GM15510 (cell line): ENCODE data around the gene CDCA7L.

ENCODE experiments used
- POLR2A ChIP-seq: IDR thresholded peaks from 3 replicates; pipeline ENCODE4 v1.6.1; 2011; ENCODE audit warnings: borderline replicate concordance; ENCODE audit not compliant: insufficient read length; ENCODE audit errors: extremely low read depth

The CDCA7L gene

GRCh38 chr7:21945454-21946221, at the start of gene CDCA7L:
Gene CDCA7L, minus strand, starts transcription at chr7:21945899. Its CDS starts 95 bp downstream, at chr7:21945804.
- peak; percentile 88 for TF ChIP-seq POLR2A

- no peak for TF ChIP-seq POLR2A
These were observed 40.4 kb upstream of the CDCA7L start for GRCh38 chr7:21986096-21986495.

- no peak for TF ChIP-seq POLR2A
These were observed 38.3 kb upstream of the CDCA7L start for GRCh38 chr7:21984042-21984441.

GRCh38 chr7:21983056-21983455, 37.4 kb upstream of the CDCA7L start:
- TF ChIP-seq POLR2A, result no peak

GRCh38 chr7:21981524-21981923, 35.8 kb upstream of the CDCA7L start:
- no peak for TF ChIP-seq POLR2A

GRCh38 chr7:21980926-21981500, 35.3 kb upstream of the CDCA7L start:
- no peak for TF ChIP-seq POLR2A

GRCh38 chr7:21972397-21972784, 26.7 kb upstream of the CDCA7L start:
- TF ChIP-seq POLR2A, result no peak

GRCh38 chr7:21971780-21972396, 26.2 kb upstream of the CDCA7L start:
- TF ChIP-seq POLR2A, result no peak

GRCh38 chr7:21969822-21970221, 24.1 kb upstream of the CDCA7L start:
- no peak for TF ChIP-seq POLR2A

GRCh38 chr7:21967598-21968003, 21.9 kb upstream of the CDCA7L start:
- TF ChIP-seq POLR2A, result no peak

GRCh38 chr7:21966271-21966670, 20.6 kb upstream of the CDCA7L start:
- no peak for TF ChIP-seq POLR2A

- TF ChIP-seq POLR2A, result no peak
These were observed 19.6 kb upstream of the CDCA7L start for GRCh38 chr7:21965291-21965690.

- TF ChIP-seq POLR2A, result no peak
These were observed 17.0 kb upstream of the CDCA7L start for GRCh38 chr7:21962677-21963076.

GRCh38 chr7:21960922-21961321, 15.2 kb upstream of the CDCA7L start:
- no peak for TF ChIP-seq POLR2A

GRCh38 chr7:21959387-21959776, 13.7 kb upstream of the CDCA7L start:
- no peak for TF ChIP-seq POLR2A

GRCh38 chr7:21953781-21954180, 8.1 kb upstream of the CDCA7L start:
- TF ChIP-seq POLR2A, result no peak

GRCh38 chr7:21948887-21949540, 3.3 kb upstream of the CDCA7L start:
- TF ChIP-seq POLR2A, result no peak

GRCh38 chr7:21948364-21948763, 2.7 kb upstream of the CDCA7L start:
- TF ChIP-seq POLR2A, result no peak
